GM18909 (cell line): ENCODE measurements around the gene CAMSAP1.
A peak's percentile ranks its signal among the peaks of the same experiment; 100 is the strongest.
"Not testable (repeated sequence)": the region's sequence is repeated elsewhere in the genome, so short reads cannot be mapped to it uniquely, and the experiment has no call there.

Source experiments
- ATAC-seq: cut with Tn5 transposase; IDR thresholded peaks from one replicate; pipeline ENCODE4 v1.9.1; 2021; ENCODE audit warnings: mild to moderate bottlenecking; ENCODE audit not compliant: unreplicated experiment, poor library complexity

The CAMSAP1 gene, protein sequence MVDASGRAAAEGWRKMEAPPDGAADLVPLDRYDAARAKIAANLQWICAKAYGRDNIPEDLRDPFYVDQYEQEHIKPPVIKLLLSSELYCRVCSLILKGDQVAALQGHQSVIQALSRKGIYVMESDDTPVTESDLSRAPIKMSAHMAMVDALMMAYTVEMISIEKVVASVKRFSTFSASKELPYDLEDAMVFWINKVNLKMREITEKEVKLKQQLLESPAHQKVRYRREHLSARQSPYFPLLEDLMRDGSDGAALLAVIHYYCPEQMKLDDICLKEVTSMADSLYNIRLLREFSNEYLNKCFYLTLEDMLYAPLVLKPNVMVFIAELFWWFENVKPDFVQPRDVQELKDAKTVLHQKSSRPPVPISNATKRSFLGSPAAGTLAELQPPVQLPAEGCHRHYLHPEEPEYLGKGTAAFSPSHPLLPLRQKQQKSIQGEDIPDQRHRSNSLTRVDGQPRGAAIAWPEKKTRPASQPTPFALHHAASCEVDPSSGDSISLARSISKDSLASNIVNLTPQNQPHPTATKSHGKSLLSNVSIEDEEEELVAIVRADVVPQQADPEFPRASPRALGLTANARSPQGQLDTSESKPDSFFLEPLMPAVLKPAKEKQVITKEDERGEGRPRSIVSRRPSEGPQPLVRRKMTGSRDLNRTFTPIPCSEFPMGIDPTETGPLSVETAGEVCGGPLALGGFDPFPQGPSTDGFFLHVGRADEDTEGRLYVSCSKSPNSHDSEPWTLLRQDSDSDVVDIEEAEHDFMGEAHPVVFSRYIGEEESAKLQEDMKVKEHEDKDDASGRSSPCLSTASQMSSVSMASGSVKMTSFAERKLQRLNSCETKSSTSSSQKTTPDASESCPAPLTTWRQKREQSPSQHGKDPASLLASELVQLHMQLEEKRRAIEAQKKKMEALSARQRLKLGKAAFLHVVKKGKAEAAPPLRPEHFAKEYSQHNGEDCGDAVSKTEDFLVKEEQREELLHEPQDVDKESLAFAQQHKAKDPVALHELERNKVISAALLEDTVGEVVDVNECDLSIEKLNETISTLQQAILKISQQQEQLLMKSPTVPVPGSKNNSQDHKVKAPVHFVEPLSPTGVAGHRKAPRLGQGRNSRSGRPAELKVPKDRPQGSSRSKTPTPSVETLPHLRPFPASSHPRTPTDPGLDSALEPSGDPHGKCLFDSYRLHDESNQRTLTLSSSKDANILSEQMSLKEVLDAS (N-terminal part only)

DNA sequence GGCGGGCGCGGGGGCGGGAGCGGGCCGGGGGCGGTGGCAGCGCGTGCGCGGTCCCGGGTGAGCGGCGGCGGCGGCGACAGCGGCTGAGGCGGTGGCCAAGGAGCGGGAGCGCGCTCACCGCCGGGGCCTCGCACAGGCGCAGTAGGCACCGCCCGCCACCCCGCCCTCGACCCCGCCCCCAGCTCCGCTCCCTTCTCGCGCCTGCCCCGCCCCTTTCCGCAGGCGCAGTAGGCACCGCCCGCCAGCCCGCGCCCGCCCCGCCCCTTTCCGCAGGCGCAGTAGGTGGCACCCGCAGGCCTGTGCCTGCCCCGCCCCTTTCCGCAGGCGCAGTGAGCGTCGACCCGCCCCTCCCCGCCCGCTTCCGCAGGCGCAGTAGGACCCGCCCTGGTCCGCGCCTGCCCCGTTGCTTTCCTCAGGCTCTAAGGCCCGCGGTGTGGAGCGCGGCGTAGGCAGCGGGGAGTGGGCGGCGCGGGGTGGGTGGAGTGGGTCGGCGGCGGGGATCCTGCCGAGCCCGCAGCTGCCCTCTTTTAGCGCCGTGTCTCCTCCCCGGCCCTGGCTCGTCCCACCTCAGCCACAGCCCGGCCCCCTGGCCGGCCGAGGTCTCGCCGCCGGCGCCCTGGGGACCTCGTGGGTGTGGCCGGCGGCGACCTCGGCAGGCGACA is at the start of gene CAMSAP1:
TSS of gene CAMSAP1 (minus strand) at position 116 of the 662 bp plus-strand sequence. CDS start 387 bp downstream, outside the sequence.
- ATAC-seq = peak; percentile 79

DNA sequence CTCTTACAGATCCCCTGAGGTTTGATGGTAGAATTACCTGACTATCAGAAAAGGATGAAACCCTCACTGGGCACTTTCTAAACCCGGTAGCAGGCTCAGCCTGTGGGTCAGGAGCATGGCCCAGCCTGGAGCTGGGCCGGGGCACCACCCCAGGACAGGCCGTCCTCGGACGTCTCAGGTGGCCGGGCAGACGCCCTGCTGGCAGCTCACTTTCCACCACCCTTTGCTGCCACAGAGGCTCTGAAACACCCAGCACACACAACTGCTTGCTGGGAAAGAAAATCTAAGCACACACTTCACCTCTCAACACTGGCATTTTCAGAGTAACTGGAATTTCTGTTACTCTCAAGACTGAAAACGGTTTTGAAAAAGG is 49.4 kb upstream of the CAMSAP1 start:
- ATAC-seq = no peak

DNA sequence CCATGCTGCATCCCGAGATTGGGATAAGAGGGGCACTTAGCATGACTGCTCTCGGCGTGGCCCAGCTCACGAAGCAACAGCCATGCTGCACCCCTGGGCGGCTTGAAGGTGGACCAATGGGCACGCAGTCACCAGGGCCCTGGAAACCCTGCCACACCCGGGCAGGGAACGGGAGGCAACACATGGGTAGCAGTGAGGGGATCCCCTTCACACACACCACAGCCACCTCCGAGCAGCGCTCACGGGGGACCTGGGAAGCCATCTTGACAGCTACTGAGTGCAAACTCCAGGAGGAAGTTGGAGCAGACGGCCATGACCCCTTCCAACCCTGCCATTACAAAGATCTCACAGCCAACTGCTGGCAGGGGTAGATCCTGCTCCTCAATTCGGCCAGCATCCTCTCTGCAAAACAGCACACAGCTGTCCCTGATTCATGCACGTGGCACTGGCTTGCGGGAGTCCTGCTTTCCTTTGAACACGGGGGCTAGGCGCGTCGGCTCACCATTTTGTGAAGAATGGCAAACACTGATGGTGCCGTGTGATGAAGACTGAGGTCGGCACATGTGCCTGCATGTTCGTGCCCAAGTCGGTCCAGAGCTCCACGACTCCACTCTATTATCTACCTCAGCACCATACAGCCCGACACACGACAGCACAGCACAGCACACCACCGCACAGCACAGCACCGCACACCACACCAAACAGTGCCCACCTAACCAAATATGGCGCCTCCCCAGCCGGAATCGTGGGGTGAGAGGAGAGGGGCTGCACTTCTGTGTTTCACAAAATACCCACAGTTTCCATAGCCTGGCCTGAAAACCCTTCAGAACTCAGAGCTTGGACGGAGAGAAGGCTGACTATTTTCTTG is 48.8 kb upstream of the CAMSAP1 start:
- no peak for ATAC-seq

DNA sequence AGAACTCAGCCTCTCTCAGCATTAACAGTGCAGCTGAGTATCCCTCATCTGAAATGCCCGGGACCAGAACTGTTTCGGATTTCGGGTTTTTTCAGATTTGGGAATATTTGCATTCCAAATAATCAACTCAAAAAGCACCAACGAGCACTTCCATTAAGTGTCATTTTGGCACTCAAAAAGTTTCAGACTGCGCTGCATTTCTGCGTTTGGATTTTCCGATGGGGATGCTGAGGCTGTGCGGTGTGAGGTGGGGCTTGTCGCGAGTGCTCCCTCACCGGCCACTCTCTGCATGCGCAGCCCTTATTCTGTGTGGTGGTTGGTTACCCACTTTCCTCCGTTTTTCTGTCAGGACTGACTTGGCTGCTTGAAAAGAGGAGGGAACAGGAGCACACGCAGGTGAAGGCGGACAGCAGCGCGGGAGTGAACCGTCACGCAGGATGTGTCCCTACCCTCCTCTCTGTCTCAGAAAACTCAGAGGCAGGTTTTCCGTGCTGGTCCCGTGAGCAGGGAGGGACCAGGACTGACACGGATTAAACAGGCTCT is 45.4 kb upstream of the CAMSAP1 start:
- ATAC-seq = no peak

DNA sequence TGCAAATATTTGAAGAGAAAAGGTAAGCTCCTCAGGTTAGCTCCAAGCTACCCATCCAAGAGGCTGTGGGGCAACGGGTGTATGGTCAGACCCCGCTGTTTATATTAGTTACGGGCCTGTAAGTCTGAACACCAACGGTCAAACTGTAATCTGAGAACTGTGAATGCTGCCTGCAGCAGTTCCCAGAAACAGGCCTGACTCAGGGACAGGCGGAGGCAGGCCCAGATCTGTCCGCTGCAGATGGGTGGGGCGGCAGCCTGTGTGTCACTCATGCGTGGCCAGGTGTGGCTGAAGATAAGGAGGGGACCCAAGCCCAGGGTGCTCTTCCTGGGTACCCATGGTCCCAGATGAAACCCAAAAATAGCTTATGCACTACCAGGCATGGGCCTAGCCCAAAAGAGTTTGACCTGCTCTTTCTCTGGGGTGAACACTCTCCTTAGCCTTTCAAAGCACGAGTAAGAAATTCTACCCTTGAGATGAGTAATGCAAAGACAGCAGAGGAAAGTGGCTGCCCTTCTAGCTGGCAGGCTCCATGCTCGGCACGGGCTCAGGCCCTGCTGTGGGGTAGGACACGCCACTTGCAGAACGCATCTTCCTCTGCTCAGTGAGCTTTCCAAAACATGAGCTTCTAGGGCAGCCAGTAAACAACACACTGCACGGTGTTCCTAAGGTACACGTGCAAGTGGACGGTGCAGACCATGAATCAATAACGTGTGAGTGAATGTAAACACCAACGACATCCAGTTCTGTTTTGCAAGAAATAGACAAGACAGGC is 44.7 kb upstream of the CAMSAP1 start:
- ATAC-seq = no peak

DNA sequence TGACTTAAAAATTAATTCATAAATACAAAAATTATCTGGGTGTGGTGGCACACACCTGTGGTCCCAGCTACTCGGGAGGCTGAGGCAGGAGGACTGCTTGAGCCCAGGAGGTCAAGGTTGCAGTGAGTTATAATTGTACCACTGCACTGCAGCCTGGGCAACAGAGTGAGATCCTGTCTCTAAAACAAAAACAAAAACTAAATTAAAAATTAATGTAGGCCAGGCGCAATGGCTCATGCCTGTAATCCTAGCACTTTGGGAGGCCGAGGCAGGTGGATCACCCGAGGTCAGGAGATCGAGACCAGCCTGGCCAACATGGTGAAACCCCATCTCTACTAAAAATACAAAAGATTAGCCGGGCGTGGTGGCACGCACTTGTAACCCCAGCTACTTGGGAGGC is 44.0 kb upstream of the CAMSAP1 start:
- ATAC-seq = not testable (repeated sequence)

DNA sequence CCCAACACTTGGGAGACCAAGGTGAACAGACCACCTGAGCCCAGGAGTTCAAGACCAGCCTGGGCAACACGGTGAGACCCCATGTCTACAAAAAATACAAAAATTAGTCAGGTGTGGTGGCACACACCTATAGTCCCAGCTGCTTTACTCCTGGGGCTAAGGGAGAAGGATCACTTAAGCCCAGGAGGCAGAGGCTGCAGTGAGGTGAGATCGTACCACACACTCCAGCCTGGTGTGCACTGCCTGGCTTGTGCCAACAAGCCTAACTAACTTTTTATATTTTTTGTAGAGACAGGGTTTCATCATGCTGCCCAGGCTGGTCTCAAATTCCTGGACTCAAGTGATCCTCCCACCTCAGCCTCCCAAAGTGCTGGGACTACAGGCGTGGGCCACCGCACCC is 43.5 kb upstream of the CAMSAP1 start:
- ATAC-seq = not testable (repeated sequence)

DNA sequence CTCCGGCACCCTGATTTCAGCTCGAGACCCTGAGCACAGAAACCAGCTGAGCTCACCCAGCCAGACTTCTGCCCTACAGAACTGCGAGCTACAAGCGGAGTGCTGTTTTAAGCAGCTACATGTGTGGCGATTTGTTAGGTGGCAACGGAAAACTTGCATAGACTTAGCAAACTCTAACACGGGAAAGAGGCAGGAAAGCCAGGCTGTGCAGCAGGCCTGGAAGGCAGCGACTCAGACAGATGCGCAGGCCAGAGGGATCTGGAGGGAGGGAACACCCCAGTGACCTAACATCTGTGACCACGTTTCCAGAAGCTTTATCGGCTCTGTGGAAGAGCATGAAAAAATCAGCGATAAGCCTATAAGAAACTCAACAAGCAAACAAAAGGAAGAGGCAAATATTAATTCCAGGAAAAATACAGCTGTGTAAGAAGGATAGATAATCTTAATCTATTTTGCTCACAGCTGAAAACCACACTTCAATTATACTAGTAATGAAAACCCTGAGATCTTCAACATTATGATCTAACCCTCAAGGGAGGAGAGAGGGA is 42.9 kb upstream of the CAMSAP1 start:
- ATAC-seq = no peak

DNA sequence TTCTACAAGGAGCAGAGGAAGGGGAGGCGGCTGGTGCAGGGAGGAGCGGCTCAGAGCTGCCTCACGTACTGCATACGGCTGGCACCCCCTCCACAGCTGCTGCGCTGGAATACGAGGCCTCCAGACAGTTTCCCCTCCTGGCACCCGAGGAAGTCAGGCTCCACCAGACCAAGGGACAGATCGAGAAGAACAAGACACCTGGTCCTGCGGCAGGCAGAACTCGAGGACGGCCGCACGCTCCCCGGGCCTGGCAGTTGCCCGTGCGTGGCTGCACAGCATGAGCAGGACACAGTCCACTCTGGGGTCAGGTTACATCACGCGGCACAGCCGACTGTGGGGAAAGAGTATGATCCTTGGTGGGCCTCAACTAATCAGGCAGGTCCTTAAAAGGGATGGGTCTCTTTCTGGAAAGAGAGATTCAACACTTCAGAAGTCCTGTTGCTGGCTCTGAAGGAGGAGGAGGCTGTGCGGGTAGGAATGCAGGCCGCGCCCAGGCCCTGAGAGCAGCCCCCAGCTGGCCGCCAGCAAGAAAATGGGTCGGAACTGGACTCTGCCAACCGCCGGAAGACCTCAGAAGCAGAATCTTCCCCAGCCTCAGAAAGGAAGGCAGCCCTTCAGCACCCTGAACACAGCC is 42.3 kb upstream of the CAMSAP1 start:
- ATAC-seq = no peak

DNA sequence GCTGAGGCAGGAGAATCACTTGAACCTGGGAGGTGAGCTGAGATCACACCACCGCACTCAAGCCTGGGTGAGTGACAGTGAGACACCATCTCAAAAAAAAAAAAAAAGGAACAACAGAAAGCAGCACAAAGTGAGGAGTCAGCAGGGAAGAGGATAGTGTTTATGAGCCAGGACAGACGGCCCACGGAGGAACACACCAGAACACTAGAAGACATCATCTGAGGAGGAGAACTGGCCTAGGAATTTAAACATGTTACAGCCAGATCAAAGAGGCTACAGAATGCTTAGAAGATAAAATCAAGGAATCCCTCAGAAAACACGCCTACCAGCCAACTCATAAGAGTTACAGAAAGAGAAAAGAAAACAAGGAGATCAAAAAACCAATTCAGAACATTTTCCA is 41.6 kb upstream of the CAMSAP1 start:
- ATAC-seq = no peak

DNA sequence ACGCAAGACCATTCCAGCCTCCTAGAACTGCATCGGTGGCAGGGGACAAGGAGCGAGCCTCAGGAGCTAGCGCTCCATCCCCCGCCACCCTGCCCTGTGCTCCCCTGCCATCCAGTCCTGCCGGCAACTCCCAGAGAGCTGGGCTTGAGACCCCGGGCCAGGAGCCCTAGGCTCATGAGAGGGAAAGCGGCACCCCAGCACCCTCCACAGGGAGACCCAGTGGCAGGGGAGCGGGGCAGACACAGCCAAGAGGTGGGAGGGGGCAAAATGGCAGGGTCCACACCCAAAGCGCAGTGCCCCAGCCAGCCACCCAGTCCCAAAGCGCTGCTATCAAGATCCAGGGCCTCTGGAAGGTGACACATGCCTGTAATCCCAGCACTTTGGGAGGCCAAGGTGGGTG is 41.1 kb upstream of the CAMSAP1 start:
- no peak for ATAC-seq

DNA sequence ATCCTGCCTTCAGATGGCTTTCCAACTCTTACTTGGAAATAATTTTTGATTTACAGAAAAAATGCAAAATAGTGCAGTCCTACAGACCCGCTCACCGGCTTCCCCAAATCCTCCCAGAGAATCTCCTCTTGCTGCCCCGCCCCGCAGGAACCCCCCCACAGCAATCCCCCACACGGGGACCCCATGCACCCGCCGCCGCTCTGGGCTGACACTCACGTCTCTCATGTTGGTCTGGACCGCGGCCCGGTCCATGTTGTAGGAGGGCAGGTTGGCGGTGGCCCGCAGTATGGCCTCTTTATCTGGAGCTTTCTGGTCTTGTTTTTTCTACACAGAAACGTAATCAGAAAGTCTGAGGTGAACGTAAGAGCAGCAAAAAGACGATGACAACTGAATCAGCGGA is 40.2 kb upstream of the CAMSAP1 start:
- no peak for ATAC-seq

DNA sequence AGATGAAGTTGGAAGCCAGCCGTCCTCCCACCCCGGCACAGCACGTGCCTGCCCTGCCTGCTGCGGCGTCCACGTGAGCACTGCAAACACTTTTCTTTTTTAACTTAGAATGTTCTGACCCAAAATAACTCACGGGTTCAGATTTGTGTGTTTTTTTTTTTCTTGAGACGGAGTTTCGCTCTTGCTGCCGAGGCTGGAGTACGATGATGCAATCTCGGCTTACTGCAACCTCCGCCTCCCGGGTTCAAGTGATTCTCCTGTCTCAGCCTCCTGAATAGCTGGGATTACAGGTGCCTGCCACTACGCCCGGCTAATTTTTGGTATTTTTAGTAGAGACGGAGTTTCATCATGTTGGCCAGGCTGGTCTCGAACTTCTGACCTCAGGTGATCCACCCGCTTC is 39.8 kb upstream of the CAMSAP1 start:
- not testable (repeated sequence) for ATAC-seq

DNA sequence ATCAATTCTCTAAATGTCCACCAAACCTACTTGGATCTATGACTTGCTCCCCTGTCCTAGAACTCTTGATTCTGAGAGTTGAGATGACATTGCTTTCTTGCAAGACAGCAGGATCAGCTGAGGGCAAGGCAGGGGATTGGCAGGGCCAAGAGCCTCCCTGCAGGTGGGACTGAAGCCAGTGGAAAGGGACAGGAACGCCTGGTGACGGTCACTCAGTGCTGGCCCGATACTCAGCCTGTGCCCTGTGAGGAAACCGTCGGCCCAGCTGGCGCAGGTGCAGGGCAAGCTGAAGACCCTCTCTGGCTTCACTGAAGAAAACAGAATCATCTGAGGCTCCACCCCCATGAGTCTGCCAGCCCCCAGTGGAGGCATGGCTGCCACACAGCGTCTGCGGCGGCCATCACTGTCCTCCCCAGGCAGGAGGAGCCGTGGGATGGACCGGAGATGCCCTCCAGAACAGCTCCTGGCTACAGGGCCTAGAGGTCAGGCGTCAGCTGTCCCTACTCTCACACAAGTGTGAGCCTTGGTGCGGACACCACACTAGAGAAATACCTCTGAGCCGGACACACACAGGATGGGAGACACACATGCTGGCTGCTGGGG is 39.1 kb upstream of the CAMSAP1 start:
- ATAC-seq = no peak

DNA sequence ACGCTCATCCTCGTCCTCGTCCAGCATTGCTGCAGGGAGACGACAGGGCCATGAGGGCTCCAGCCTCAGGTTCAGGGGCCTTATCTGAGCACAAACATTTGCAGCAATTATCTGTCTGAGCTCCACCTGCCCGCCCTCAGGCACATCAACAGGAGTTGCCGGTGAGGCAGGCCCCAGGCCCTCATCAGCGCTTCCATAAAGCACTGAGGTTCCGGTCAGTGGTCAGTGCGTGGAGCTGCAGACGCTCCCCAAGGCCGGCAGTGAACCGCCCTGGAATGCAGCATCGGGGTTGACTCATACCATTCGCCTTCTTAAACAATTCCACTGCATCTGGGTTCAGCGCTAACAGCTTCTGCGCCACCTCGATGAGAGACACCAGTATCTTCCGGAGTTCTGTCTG is 38.6 kb upstream of the CAMSAP1 start:
- no peak for ATAC-seq

DNA sequence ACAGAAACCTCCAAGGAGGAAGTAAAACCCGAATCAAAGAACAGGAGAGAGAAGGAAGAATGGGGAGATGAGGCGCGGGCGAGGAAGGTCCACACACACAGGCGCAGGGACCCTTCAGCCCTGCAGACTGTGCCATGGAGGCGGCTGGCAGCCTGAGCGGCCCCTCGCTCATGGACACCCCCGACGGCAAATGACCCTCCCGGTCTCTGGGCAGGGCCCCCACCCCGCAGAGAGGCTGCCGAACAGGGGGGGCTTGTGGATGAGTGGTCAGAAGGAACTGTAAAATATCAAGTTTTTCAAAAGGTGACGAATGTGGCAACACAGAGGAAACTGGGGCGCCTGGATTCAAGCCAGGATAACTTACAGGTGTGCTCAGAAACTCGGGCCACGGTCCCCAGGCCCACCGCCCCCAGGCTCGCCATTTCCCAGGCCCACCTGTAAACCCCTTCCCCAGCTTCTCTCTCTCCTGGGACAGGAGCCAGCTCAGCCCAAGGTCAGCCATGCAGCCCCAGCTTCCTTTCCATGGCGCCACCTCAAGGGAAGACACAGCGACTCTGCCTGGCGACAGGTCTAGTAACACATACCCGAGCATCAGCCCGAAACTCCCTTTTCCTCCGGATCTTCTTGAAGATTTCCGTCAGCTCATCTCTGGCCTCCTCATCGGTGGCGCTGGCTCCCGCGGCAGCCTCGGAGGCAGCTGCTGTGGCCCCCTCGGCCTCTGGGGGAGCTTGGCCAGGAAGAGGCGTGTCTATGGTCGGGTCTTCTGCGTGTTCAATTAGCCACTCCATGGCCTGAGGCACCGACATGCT is 37.3 kb upstream of the CAMSAP1 start:
- ATAC-seq = no peak
